Neural cell (in vitro differentiated cells): ENCODE measurements around the gene GUCD1. TPM values are rescaled to one million over a fixed set of nuclear protein-coding genes. Genes with fewer than 3 reads are reported as not detected.

Experiments used
- polyA plus RNA-seq: library from polyadenylated mRNA; depleted of rRNA; stranded (reverse); fragments of >200 nt; gene quantifications from 2 replicates; pipeline ENCODE4 v1.2.3, GENCODE V29; 2014

Gene GUCD1
- polyA plus RNA-seq, 1 donor from 2014 or later = 32.6 TPM

Other genes starting within 250 kb of the GUCD1 start
- 2.9 and 6.7 TPM in 2 replicates for gene ADORA2A, start 127.5 kb downstream of the GUCD1 start, polyA plus RNA-seq
- 0.12 and 0.38 TPM in 2 replicates for gene UPB1, start 59.8 kb downstream of the GUCD1 start, polyA plus RNA-seq
- gene SNRPD3, start 861 bp upstream of the GUCD1 start, polyA plus RNA-seq = 185 and 195 TPM in 2 replicates
- gene LRRC75B, start 37.9 kb upstream of the GUCD1 start, polyA plus RNA-seq = 12.2 and 18.3 TPM in 2 replicates
- 5.4 and 6.4 TPM in 2 replicates for gene GGT1, start 48.1 kb upstream of the GUCD1 start, polyA plus RNA-seq
- 0.14 and 0.16 TPM in 2 replicates for gene PIWIL3, start 219.6 kb upstream of the GUCD1 start, polyA plus RNA-seq